Nephron (organoid): ENCODE measurements around the gene ELOB.

ENCODE experiments used
- H3K27ac Mint-ChIP-seq, 3 experiments: 2 replicates each; pipeline ENCODE4 v1.8.0; 2020; ENCODE audit warnings: mixed read lengths in 3 of 3, mild to moderate bottlenecking in 2 of 3, moderate library complexity in 1 of 3
- H3K27me3 Mint-ChIP-seq: 2 replicates; pipeline ENCODE4 v1.8.0; 2021; ENCODE audit warnings: low read depth, mild to moderate bottlenecking, moderate library complexity, mixed read lengths
- H3K36me3 Mint-ChIP-seq: 2 replicates; pipeline ENCODE4 v1.8.0; 2020; ENCODE audit warnings: low read depth, mixed read lengths
- H3K4me1 Mint-ChIP-seq: 2 replicates; pipeline ENCODE4 v1.8.0; 2020; ENCODE audit warnings: mixed read lengths
- H3K4me3 Mint-ChIP-seq, 3 experiments: 2 replicates each; pipeline ENCODE4 v1.8.0; 2020; ENCODE audit warnings: mild to moderate bottlenecking in 3 of 3, mixed read lengths in 3 of 3, moderate library complexity in 2 of 3
- H3K9me3 Mint-ChIP-seq: 2 replicates; pipeline ENCODE4 v1.8.0; 2020; ENCODE audit warnings: mixed read lengths
- TF ChIP-seq, protein P1 (sequence below), 3 experiments: fragments of 200-600 bp; sonication (generic); IDR thresholded peaks; one replicate each; pipeline ENCODE4 v1.5.0; 2021; ENCODE audit warnings: antibody characterized with exemption in 3 of 3; ENCODE audit not compliant: unreplicated experiment in 3 of 3

Gene ELOB

DNA sequence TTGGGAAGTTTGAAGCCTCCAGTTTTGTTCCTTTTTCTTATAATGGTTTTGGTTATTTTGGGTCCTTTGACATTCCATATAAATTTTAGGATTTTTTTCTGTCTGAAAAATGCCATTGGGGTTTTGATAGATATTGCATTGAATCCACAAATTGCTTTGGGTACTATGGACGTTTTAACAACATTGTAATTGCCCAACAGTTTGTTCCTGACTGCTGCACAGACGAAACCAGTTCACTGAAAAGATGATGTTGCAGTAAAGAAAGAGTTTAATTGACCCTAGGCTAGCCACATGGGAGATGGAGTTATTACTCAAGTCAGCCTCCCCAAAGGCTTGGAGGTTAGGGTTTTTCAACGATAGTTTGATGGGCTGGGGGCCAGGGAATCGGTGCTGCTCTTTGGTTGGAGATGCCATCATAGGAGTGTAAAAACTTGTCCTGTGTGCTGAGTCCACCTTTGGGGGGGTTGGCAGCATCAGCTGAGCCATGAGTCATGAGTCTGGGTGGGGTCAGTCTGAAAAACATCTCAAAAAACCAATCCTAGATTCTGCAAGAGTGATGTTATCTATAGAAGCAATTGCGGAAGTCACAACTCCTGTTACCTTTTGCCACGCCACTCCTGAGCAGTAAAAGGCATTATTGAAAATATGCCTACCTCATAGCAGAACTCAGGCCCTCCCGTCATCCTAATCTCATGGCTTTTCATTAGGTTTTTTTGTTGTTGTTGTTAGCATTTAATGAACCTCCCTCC is 18.5 kb upstream of the ELOB start:
- Mint-ChIP-seq H3K27ac (no peak overlapping the region), H3K4me1 (peaks cover 8% of the 10 kb centered on the region), H3K36me3 (no peaks in the 10 kb centered on the region), H3K27me3 (peaks cover 29% of the 10 kb centered on the region), H3K4me3 (no peak overlapping the region), H3K9me3 (peaks cover 2% of the 10 kb centered on the region)
- TF ChIP-seq, protein P1, sequence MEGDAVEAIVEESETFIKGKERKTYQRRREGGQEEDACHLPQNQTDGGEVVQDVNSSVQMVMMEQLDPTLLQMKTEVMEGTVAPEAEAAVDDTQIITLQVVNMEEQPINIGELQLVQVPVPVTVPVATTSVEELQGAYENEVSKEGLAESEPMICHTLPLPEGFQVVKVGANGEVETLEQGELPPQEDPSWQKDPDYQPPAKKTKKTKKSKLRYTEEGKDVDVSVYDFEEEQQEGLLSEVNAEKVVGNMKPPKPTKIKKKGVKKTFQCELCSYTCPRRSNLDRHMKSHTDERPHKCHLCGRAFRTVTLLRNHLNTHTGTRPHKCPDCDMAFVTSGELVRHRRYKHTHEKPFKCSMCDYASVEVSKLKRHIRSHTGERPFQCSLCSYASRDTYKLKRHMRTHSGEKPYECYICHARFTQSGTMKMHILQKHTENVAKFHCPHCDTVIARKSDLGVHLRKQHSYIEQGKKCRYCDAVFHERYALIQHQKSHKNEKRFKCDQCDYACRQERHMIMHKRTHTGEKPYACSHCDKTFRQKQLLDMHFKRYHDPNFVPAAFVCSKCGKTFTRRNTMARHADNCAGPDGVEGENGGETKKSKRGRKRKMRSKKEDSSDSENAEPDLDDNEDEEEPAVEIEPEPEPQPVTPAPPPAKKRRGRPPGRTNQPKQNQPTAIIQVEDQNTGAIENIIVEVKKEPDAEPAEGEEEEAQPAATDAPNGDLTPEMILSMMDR (IDR thresholded peaks at IDR 0.05; ENCODE audit: unreplicated experiment in 3 of 3), result no peak

DNA sequence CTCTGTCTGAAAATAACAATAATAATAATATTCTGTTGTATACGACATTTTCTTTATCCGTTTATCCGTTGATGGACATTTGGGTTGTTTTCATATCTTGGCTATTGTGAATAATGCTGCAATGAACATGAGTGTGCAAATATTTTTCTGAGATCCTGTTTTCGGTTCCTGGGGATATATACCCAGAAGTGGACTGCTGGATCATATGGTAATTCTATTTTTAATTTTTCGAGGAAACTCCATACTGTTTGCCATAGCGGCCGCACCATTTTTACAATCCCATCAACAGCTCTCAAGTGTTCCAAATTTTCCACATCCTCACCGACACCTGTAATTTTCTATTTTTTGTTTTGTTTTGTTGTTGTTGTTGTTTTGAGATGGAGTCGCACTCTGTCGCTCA is 15.9 kb upstream of the ELOB start:
- no peaks in the 10 kb centered on the region for H3K36me3 Mint-ChIP-seq
- TF ChIP-seq, protein P1 (IDR thresholded peaks at IDR 0.05; ENCODE audit: unreplicated experiment in 3 of 3), result no peak
- no peak overlapping the region for H3K4me3 Mint-ChIP-seq
- H3K27ac Mint-ChIP-seq, result no peak overlapping the region
- H3K9me3 Mint-ChIP-seq, result no peaks in the 10 kb centered on the region
- H3K27me3 Mint-ChIP-seq, result peaks cover 34% of the 10 kb centered on the region
- H3K4me1 Mint-ChIP-seq, result peaks cover 8% of the 10 kb centered on the region

DNA sequence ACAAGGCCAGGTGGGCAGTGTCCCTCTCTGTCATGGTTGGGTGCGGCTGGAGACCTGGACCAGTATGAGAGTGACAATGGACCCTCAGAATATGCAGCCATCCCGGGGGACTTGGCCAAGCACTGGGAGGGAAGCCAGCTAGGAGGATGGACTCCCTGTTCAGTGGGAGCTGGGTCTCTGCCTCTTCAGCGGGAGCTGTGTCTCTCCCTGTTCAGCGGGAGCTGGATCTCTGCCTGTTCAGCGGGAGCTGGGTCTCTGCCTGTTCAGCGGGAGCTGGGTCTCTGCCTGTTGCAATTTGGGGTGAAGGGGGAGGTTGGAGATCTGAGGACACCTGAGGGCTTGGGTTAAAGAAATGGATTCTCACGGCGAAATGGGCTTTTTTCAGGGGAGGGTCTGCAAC is 14.1 kb upstream of the ELOB start:
- TF ChIP-seq, protein P1 (IDR thresholded peaks at IDR 0.05; ENCODE audit: unreplicated experiment in 3 of 3), result no peak
- peaks cover 4% of the 10 kb centered on the region for H3K4me1 Mint-ChIP-seq
- H3K4me3 Mint-ChIP-seq, result no peak overlapping the region
- H3K27me3 Mint-ChIP-seq, result peaks cover 38% of the 10 kb centered on the region
- no peaks in the 10 kb centered on the region for H3K9me3 Mint-ChIP-seq
- no peaks in the 10 kb centered on the region for H3K36me3 Mint-ChIP-seq
- no peak overlapping the region for H3K27ac Mint-ChIP-seq

DNA sequence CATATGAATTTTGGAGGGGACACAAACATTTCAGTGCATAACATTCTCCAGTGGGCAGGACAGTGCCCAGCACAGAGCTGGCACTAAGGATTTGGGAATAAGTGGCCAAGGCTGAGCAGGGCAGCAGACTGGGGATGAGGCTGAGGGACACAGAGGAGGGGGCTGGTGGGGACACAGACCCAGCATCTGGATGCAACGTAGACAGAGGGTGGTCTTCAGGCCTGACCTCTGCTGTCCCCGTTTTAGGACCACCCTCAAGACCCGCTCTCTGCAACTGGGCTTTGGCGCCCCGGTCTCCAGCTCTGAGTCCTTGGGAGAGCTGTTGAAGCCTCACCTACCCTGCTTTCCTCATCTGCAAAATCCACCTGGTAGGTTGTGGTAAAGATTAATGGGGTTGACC is 13.6 kb upstream of the ELOB start:
- Mint-ChIP-seq H3K27me3 (peaks cover 34% of the 10 kb centered on the region), H3K36me3 (no peaks in the 10 kb centered on the region), H3K4me1 (no peaks in the 10 kb centered on the region), H3K27ac (no peak overlapping the region), H3K4me3 (no peak overlapping the region), H3K9me3 (no peaks in the 10 kb centered on the region)
- TF ChIP-seq, protein P1 (IDR thresholded peaks at IDR 0.05; ENCODE audit: unreplicated experiment in 3 of 3), result no peak

DNA sequence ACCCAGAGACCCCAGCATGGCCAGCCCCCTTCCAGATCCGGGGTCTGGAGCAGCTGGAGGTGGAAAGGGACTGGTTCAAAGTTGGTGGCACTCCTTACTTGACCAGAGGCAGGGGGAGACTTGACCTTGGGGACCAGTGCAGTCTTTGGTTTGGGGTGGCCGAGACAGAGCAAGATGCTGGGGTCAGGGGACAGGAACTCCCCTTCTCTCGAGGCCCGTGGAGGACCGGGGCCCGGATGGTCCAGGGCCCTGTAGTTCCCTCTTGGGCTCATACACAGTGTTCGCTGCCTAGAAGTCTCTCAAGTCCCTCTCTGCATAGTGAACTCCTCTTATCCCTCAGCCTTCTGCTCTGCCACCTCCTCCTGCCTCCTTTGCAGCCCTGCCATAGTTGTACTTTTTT is 10.9 kb upstream of the ELOB start:
- TF ChIP-seq, protein P1 (IDR thresholded peaks at IDR 0.05; ENCODE audit: unreplicated experiment in 3 of 3), result no peak
- no peaks in the 10 kb centered on the region for H3K36me3 Mint-ChIP-seq
- peaks cover 26% of the 10 kb centered on the region for H3K27me3 Mint-ChIP-seq
- H3K4me1 Mint-ChIP-seq, result no peaks in the 10 kb centered on the region
- H3K27ac Mint-ChIP-seq, result no peak overlapping the region
- no peaks in the 10 kb centered on the region for H3K9me3 Mint-ChIP-seq
- no peak overlapping the region for H3K4me3 Mint-ChIP-seq

DNA sequence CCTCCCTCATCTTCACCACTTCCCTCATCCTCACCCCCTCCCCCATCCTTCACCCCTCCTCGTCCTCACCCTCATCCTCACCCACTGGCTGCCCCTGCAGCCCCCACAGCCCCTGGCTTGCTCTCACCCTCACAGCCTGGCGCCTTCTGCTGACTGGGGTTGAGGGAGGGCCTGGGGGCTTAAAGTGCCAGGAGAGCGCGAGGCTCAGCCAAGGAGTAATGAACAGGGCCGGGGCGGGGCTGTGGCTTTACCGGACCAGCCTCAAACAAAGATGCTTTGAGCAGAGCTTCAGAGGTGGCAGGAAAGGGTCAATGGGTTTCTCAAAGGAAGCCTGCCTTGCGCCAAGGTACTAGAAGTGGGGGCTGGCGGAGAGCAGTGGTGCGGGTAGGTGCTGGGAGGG is 10.3 kb upstream of the ELOB start, which contains the start of gene PRSS33:
Gene PRSS33 (minus strand): TSS at position 155 of the 400 bp plus-strand sequence. CDS start 1,013 bp downstream, outside the sequence.
- Mint-ChIP-seq H3K9me3 (no peaks in the 10 kb centered on the region), H3K27ac (no peak within 1 kb of the TSS), H3K36me3 (no peaks in the 10 kb centered on the region), H3K4me1 (no peaks in the 10 kb centered on the region), H3K4me3 (no peak within 1 kb of the TSS), H3K27me3 (peaks cover 25% of the 10 kb centered on the region)
- TF ChIP-seq, protein P1 (IDR thresholded peaks at IDR 0.05; ENCODE audit: unreplicated experiment in 3 of 3), result no peak
